Stimulated activated naive CD4-positive, alpha-beta T cell (primary cell): ENCODE data around the gene LRRC3C.

Experiments
- DNase-seq, 6 experiments: peaks; one replicate each; lab custom pipeline; 2025; lab: John Stamatoyannopoulos, UW

The LRRC3C gene

GRCh38 chr17:39923836-39924690 lies 3.5 kb upstream of the LRRC3C start:
- DNase-seq: no peak

GRCh38 chr17:39924691-39925055 lies 2.9 kb upstream of the LRRC3C start:
- no peak for DNase-seq

- DNase-seq: peak in 1 of 6 experiments; percentile 34
Measured at GRCh38 chr17:39925282-39926134, 2.0 kb upstream of the LRRC3C start.

GRCh38 chr17:39926135-39926587 lies 1.4 kb upstream of the LRRC3C start:
- no peak for DNase-seq

- DNase-seq: peak; percentile 53 to 77 (median 66)
Measured at GRCh38 chr17:39926588-39927100, 888 bp upstream of the LRRC3C start.

- no peak for DNase-seq
Measured at GRCh38 chr17:39927929-39928857, 661 bp downstream of the LRRC3C start.

GRCh38 chr17:39928858-39929645 lies 1.5 kb downstream of the LRRC3C start:
- DNase-seq: no peak

- no peak for DNase-seq
Measured at GRCh38 chr17:39929646-39930407, 2.3 kb downstream of the LRRC3C start.

GRCh38 chr17:39933912-39934311 lies 6.4 kb downstream of the LRRC3C start:
- DNase-seq: no peak

- DNase-seq: no peak
Measured at GRCh38 chr17:39934324-39934723, 6.8 kb downstream of the LRRC3C start.

- no peak for DNase-seq
Measured at GRCh38 chr17:39935909-39936308, 8.4 kb downstream of the LRRC3C start.

- DNase-seq: no peak
Measured at GRCh38 chr17:39937447-39937846, 9.9 kb downstream of the LRRC3C start.

- no peak for DNase-seq
Measured at GRCh38 chr17:39938140-39938869, 10.8 kb downstream of the LRRC3C start.

- DNase-seq: no peak
Measured at GRCh38 chr17:39939106-39939505, 11.6 kb downstream of the LRRC3C start.

- peak in 3 of 6 experiments; percentile 17 to 73 (median 35) for DNase-seq
Measured at GRCh38 chr17:39939588-39940419, 12.3 kb downstream of the LRRC3C start.

GRCh38 chr17:39943702-39944392 lies 16.3 kb downstream of the LRRC3C start:
- DNase-seq: no peak

GRCh38 chr17:39944393-39944711 lies 16.8 kb downstream of the LRRC3C start:
- no peak for DNase-seq
